H1 (cell line): Measurements from ENCODE around the gene RFXAP. TPM values are rescaled to one million over a fixed set of nuclear protein-coding genes. Genes with fewer than 3 reads are reported as not detected.

Experiments
- CTCF ChIA-PET: fragments of 300-600 bp; sonication (Branson Sonifier 250); formaldehyde crosslinking; loops from one replicate; lab custom pipeline; 2021; ENCODE audit not compliant: partially characterized antibody; lab: Charles Lee
- POLR2A ChIA-PET: fragments of 300-600 bp; sonication (Branson Sonifier 250); formaldehyde crosslinking; loops from one replicate; lab custom pipeline; 2021; ENCODE audit warnings: inconsistent platforms; ENCODE audit not compliant: partially characterized antibody; lab: Charles Lee
- DNase-seq, 2 experiments: peaks; one replicate each; pipeline versions ENCODE4 v3.0.0 to v3.0.0-alpha.2; 2010 to 2022; ENCODE audit warnings: low spot score in 2 of 2, low read depth in 1 of 2, mixed read lengths in 1 of 2
- FAIRE-seq: peaks from 2 replicates; lab custom pipeline; 2011; peaks lifted over from hg19 to GRCh38; lab: Jason Lieb, UNC
- H2AFZ ChIP-seq: 2 replicates; pipeline ENCODE4 v1.8.1; 2012; ENCODE audit warnings: low read length, inconsistent platforms
- H2AK5ac ChIP-seq: 2 replicates; pipeline ENCODE4 v1.6.1; 2013; ENCODE audit warnings: low read depth, low read length
- H2BK120ac ChIP-seq: replicated peaks from 2 replicates; pipeline ENCODE3; 2013; ENCODE audit warnings: low read depth, low read length, inconsistent platforms
- H2BK12ac ChIP-seq: 2 replicates; pipeline ENCODE4 v1.6.1; 2013; ENCODE audit warnings: low read depth, low read length
- H2BK15ac ChIP-seq: 2 replicates; pipeline ENCODE4 v1.6.1; 2013; ENCODE audit warnings: low read length
- H2BK20ac ChIP-seq: 2 replicates; pipeline ENCODE4 v1.6.1; 2013; ENCODE audit warnings: low read length
- H2BK5ac ChIP-seq: 2 replicates; pipeline ENCODE4 v1.6.1; 2013; ENCODE audit warnings: low read depth, low read length
- H3K14ac ChIP-seq: 2 replicates; pipeline ENCODE4 v1.6.1; 2013; ENCODE audit warnings: inconsistent platforms; ENCODE audit not compliant: insufficient read length
- H3K18ac ChIP-seq: 2 replicates; pipeline ENCODE4 v1.6.1; 2013; ENCODE audit warnings: low read length; ENCODE audit errors: extremely low read depth
- H3K23ac ChIP-seq: 2 replicates; pipeline ENCODE4 v1.6.1; 2013; ENCODE audit warnings: inconsistent platforms; ENCODE audit not compliant: insufficient read length
- H3K23me2 ChIP-seq: 2 replicates; pipeline ENCODE4 v1.6.1; 2013; ENCODE audit warnings: low read depth, low read length
- H3K27ac ChIP-seq: 2 replicates; pipeline ENCODE4 v1.6.1; 2011; ENCODE audit warnings: low read depth, low read length, inconsistent platforms
- H3K27me3 ChIP-seq, 4 experiments: replicated peaks in 1 of 4; 1 replicate in 1 of 4; 2 replicates in 3 of 4; pipeline versions ENCODE4 v1.6.1 to v1.8.1; 2011 to 2013; ENCODE audit warnings: low read length in 3 of 4, mild to moderate bottlenecking in 3 of 4, inconsistent platforms in 2 of 4, mixed read lengths in 2 of 4, moderate library complexity in 1 of 4; ENCODE audit not compliant: control insufficient read depth in 3 of 4, insufficient read depth in 3 of 4; ENCODE audit errors: extremely low read depth in 1 of 4
- H3K36me3 ChIP-seq, 4 experiments: 2 replicates each; pipeline versions ENCODE4 v1.6.1 to v1.8.1; 2011 to 2013; ENCODE audit warnings: mild to moderate bottlenecking in 4 of 4, low read length in 3 of 4, moderate library complexity in 2 of 4, control low read depth in 1 of 4, inconsistent platforms in 1 of 4; ENCODE audit not compliant: insufficient read depth in 4 of 4, control insufficient read depth in 2 of 4
- H3K4ac ChIP-seq: replicated peaks from 2 replicates; pipeline ENCODE3; 2013; ENCODE audit warnings: low read length, low read depth, mixed read lengths, inconsistent platforms; ENCODE audit not compliant: insufficient read length
- H3K4me1 ChIP-seq, 4 experiments: replicated peaks in 1 of 4; 1 replicate in 1 of 4; 2 replicates in 3 of 4; pipeline versions ENCODE4 v1.6.1 to v1.8.1; 2011 to 2013; ENCODE audit warnings: low read length in 3 of 4, inconsistent platforms in 2 of 4, mixed read lengths in 1 of 4; ENCODE audit not compliant: insufficient read depth in 4 of 4, control insufficient read depth in 3 of 4
- H3K4me2 ChIP-seq, 2 experiments: 2 replicates each; pipeline versions ENCODE4 v1.6.1 to v1.8.1; 2011 to 2013; ENCODE audit warnings: low read depth in 2 of 2, low read length in 2 of 2, control low read depth in 1 of 2, inconsistent platforms in 1 of 2, mild to moderate bottlenecking in 1 of 2; ENCODE audit not compliant: insufficient read depth in 1 of 2
- H3K4me3 ChIP-seq, 4 experiments: fragments of 200-600, 300-600 bp in 1 of 4; sonication (generic), shearing (Covaris generic), sonication (Bioruptor Twin) in 1 of 4; 2 replicates each; pipeline versions ENCODE4 v1.5.1 to v1.8.1; 2011 to 2016; ENCODE audit warnings: low read length in 4 of 4, low read depth in 3 of 4, control low read depth in 2 of 4, inconsistent platforms in 2 of 4, mild to moderate bottlenecking in 2 of 4, mixed read lengths in 1 of 4, moderate library complexity in 1 of 4; ENCODE audit not compliant: insufficient read depth in 2 of 4; ENCODE audit errors: extremely low read depth in 1 of 4
- H3K56ac ChIP-seq: replicated peaks from 2 replicates; pipeline ENCODE3; 2013; ENCODE audit warnings: low read depth, mild to moderate bottlenecking, mixed read lengths, low read length, inconsistent platforms; ENCODE audit not compliant: insufficient read length
- H3K79me1 ChIP-seq: 2 replicates; pipeline ENCODE4 v1.6.1; 2013; ENCODE audit warnings: low read depth, low read length, control low read depth
- H3K79me2 ChIP-seq, 2 experiments: 2 replicates each; pipeline versions ENCODE4 v1.6.1 to v1.8.1; 2012 to 2013; ENCODE audit warnings: low read length in 2 of 2, mild to moderate bottlenecking in 2 of 2, inconsistent platforms in 1 of 2; ENCODE audit not compliant: insufficient read depth in 2 of 2, control insufficient read depth in 1 of 2
- H3K9ac ChIP-seq, 4 experiments: replicated peaks in 1 of 4; 1 replicate in 1 of 4; 2 replicates in 3 of 4; pipeline versions ENCODE4 v1.6.1 to v1.8.1; 2011 to 2013; ENCODE audit warnings: low read depth in 3 of 4, low read length in 3 of 4, control low read depth in 2 of 4, mild to moderate bottlenecking in 2 of 4, moderate library complexity in 2 of 4, inconsistent platforms in 1 of 4; ENCODE audit errors: extremely low read depth in 1 of 4
- H3K9me3 ChIP-seq, 2 experiments: 2 replicates each; pipeline versions ENCODE4 v1.6.1 to v1.8.1; 2012 to 2013; ENCODE audit warnings: mild to moderate bottlenecking in 2 of 2, moderate library complexity in 2 of 2, control low read depth in 1 of 2, inconsistent platforms in 1 of 2, low read depth in 1 of 2, low read length in 1 of 2, mixed read lengths in 1 of 2; ENCODE audit not compliant: insufficient read depth in 2 of 2
- H4K20me1 ChIP-seq, 2 experiments: replicated peaks in 1 of 2; 2 replicates each; pipeline versions ENCODE3 to v1.8.1; 2011 to 2013; ENCODE audit warnings: inconsistent platforms in 2 of 2, low read length in 2 of 2, mild to moderate bottlenecking in 1 of 2; ENCODE audit not compliant: insufficient read depth in 2 of 2, control insufficient read depth in 1 of 2
- H4K5ac ChIP-seq: 2 replicates; pipeline ENCODE4 v1.6.1; 2013; ENCODE audit warnings: low read length, low read depth, mixed read lengths, inconsistent platforms; ENCODE audit not compliant: insufficient read length
- H4K8ac ChIP-seq: 2 replicates; pipeline ENCODE4 v1.8.0; 2013; ENCODE audit warnings: mild to moderate bottlenecking, moderate library complexity, low read length, inconsistent platforms; ENCODE audit not compliant: insufficient read depth; ENCODE audit errors: extremely low read depth
- H4K91ac ChIP-seq: replicated peaks from 2 replicates; pipeline ENCODE3; 2013; ENCODE audit warnings: low read length, mixed read lengths, inconsistent platforms; ENCODE audit not compliant: insufficient read length
- BACH1 ChIP-seq: IDR thresholded peaks from 2 replicates; pipeline ENCODE4 v1.6.1; 2012; ENCODE audit warnings: low read length, improper control_type of control experiment
- GABPA ChIP-seq: IDR thresholded peaks from 2 replicates; pipeline ENCODE4 v1.6.1; 2011; ENCODE audit warnings: mild to moderate bottlenecking, low read length, moderate library complexity, borderline replicate concordance; ENCODE audit not compliant: insufficient read depth
- JUND ChIP-seq: IDR thresholded peaks from 2 replicates; pipeline ENCODE4 v1.6.1; 2011; ENCODE audit warnings: mild to moderate bottlenecking, improper control_type of control experiment, low read length
- SRF ChIP-seq: IDR thresholded peaks from 2 replicates; pipeline ENCODE4 v1.6.1; 2011; ENCODE audit warnings: mild to moderate bottlenecking, low read depth, low read length, moderate library complexity
- ZNF274 ChIP-seq: IDR thresholded peaks from 2 replicates; pipeline ENCODE4 v1.7.0; 2012; ENCODE audit warnings: low read length, borderline replicate concordance; ENCODE audit errors: extremely low read depth
- WGBS, 2 experiments: shearing (Covaris generic) in 1 of 2; methylation state at CpG; one replicate each; pipeline versions ENCODE4 v1.1.6 to v1.1.7; 2013 to 2015; ENCODE audit warnings: low lambda C conversion rate in 2 of 2, mixed read lengths in 2 of 2, inconsistent platforms in 1 of 2, low coverage in 1 of 2, missing lambda C conversion rate in 1 of 2; ENCODE audit not compliant: insufficient replicate concordance in 2 of 2, insufficient coverage in 1 of 2, insufficient read length in 1 of 2; ENCODE audit errors: extremely low coverage in 1 of 2, missing lambda C conversion rate in 1 of 2; 5-methylcytosine and 5-hydroxymethylcytosine counted together
- polyA plus RNA-seq, 7 experiments: library from polyadenylated mRNA; depleted of rRNA in 3 of 7; stranded (reverse) in 5 of 7; unstranded in 2 of 7; fragments of >200 nt in 5 of 7; fragments of 200-250 nt in 2 of 7; gene quantifications; 1 replicate in 5 of 7; 2 replicates in 1 of 7; 4 replicates in 1 of 7; pipeline versions ENCODE4 v1.2.1 to v1.2.3, GENCODE V29; 2011 to 2013; ENCODE audit warnings: missing spikeins in 2 of 7, mixed read lengths in 2 of 7
- total RNA-seq: library from RNA; stranded (reverse); fragmentation: NEBNext Ultra II Directional; extraction: Animal tissue kit (Norgen Biotek cat#: 25700); gene quantifications from 2 replicates; pipeline ENCODE4 v1.2.1, GENCODE V29; 2021

Gene RFXAP
- total and polyA plus RNA-seq, 2 of the 8 experiments (the other 6 are each of a cell fraction or from before 2014, with no cell fraction given), result 5.2 to 11.5 TPM

DNA sequence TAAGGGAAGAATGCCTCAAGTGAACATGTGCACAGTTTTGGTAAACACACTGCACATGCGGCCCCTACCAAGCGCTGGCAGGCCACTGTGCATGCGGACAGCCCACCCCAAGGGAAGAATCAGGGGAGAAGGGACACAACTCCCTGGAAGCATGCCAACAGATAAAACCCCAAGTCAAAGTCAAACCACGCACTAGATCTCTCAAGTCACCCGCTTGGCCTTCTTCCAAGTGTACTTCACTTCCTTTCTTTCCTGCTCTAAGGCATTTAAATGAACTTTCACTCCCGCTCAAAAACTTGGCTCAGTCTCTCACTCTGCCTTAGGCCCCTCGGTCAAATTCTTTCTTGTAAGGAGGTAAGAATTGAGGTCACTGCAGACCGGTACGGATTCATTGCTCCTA, 4.6 kb upstream of the RFXAP start:
- Histone ChIP-seq H3K56ac (no peak overlapping the region), H3K79me2 (no peaks in the 10 kb centered on the region), H3K9ac (no peak overlapping the region), H3K4ac (no peak overlapping the region), H3K14ac (no peak overlapping the region), H3K23ac (no peak overlapping the region), H3K36me3 (no peaks in the 10 kb centered on the region), H3K9me3 (no peaks in the 10 kb centered on the region), H3K23me2 (peaks cover 4% of the 10 kb centered on the region), H3K4me1 (peaks cover 0 to 9% (median 1%) of the 10 kb centered on the region in 4 experiments; a peak in 3 of 7 replicates), H4K8ac (no peak overlapping the region), H2BK20ac (no peak overlapping the region), H3K27me3 (no peaks in the 10 kb centered on the region), H2AK5ac (no peak overlapping the region), H2BK15ac (no peak overlapping the region), H2BK5ac (no peak overlapping the region), H3K4me3 (no peak overlapping the region), H4K5ac (no peak overlapping the region)
- no peak for DNase-seq
- WGBS, 2 experiments, result 92% methylated on average over 9 of the region's 9 CpGs; no CpG with 5 or more reads in 1 of the 2 experiments
- POLR2A ChIA-PET, result no interaction called here
- no peak for FAIRE-seq
- TF ChIP-seq JUND (no peak), BACH1 (no peak), ZNF274 (no peak), SRF (no peak), GABPA (no peak)
- TF ChIP-seq, all 59 proteins: peak for 0
- H2BK12ac ChIP-seq, result no peak overlapping the region
- H3K79me1 ChIP-seq, result 0 out of 2 replicates have a peak, but pooled peaks cover 1% of the 10 kb centered on the region
- H4K20me1 ChIP-seq, result no peaks in the 10 kb centered on the region
- H3K4me2 ChIP-seq, result no peak overlapping the region
- no peak overlapping the region for H2BK120ac ChIP-seq
- no peak overlapping the region for H3K27ac ChIP-seq
- CTCF ChIA-PET, result interaction anchor here (0.8 to 2.8 kb wide), 10 partner anchors 9 to 356 kb away, joined by 3 to 22 read pairs (median 4); no protein-coding TSS in a partner anchor
- H3K18ac ChIP-seq, result no peak overlapping the region; the same call in 1 of the 2 replicates
- H4K91ac ChIP-seq, result no peak overlapping the region
- no peak overlapping the region for H2AFZ ChIP-seq
